K562 (cell line): Measurements from ENCODE around the gene MYO9A. TPM values are rescaled to one million over a fixed set of nuclear protein-coding genes. Genes with fewer than 3 reads are reported as not detected.

Source experiments
- ATAC-seq: fragments of 200-7000 bp; cut with Tn5 transposase; 3 replicates; pipeline ENCODE4 v1.9.1; 2020; ENCODE audit warnings: moderate library complexity
- BruUV-seq: library from RNA; stranded (reverse); fragments of 400-500 nt; replicated peaks from 2 replicates; lab custom pipeline; 2021; lab: Mats Ljungman, UMichigan
- CTCF ChIA-PET: fragments of 300-600 bp; formaldehyde crosslinking; extraction: SDS; loops from one replicate; lab custom pipeline; 2021; ENCODE audit warnings: low intra/inter-chr PET ratio; lab: Yijun Ruan, JAX
- POLR2A ChIA-PET: fragments of 300-600, 350-650 bp; sonication (Branson Sonifier 250); formaldehyde crosslinking; extraction: SDS; loops from one replicate; lab custom pipeline; 2021; ENCODE audit warnings: antibody characterized with exemption, inconsistent platforms; lab: Yijun Ruan, JAX
- DNase-seq, 4 experiments: peaks; one replicate each; pipeline versions ENCODE4 v3.0.0 to v3.0.0-alpha.2; 2011 to 2018; ENCODE audit warnings: low spot score in 3 of 4, mixed read lengths in 3 of 4; ENCODE audit errors: extremely low read depth in 1 of 4
- FAIRE-seq: peaks from 2 replicates; lab custom pipeline; 2011; peaks lifted over from hg19 to GRCh38; lab: Jason Lieb, UNC
- H2AFZ ChIP-seq: 2 replicates; pipeline ENCODE4 v1.6.0; 2011; ENCODE audit warnings: low read depth, low read length, control low read depth, inconsistent platforms
- H3K27ac ChIP-seq: fragments of 200-600 bp; 3 replicates; pipeline ENCODE4 v1.8.0; 2011; ENCODE audit warnings: low read depth, mild to moderate bottlenecking, control low read depth, inconsistent platforms, low read length, moderate library complexity, mixed read lengths; ENCODE audit errors: extremely low read depth
- H3K27me3 ChIP-seq, 2 experiments: fragments of 300-600 bp in 1 of 2; 2 replicates in 1 of 2; 3 replicates in 1 of 2; pipeline versions ENCODE4 v1.6.0 to v1.8.0; 2011; ENCODE audit warnings: inconsistent platforms in 2 of 2, low read length in 2 of 2, mild to moderate bottlenecking in 1 of 2, mixed read lengths in 1 of 2, moderate library complexity in 1 of 2; ENCODE audit not compliant: control insufficient read depth in 2 of 2, insufficient read depth in 2 of 2
- H3K36me3 ChIP-seq: fragments of 300-600 bp; 3 replicates; pipeline ENCODE4 v1.8.0; 2011; ENCODE audit warnings: mild to moderate bottlenecking, low read length, inconsistent platforms; ENCODE audit not compliant: control insufficient read depth, insufficient read depth
- H3K4me1 ChIP-seq, 2 experiments: fragments of 200-600 bp in 1 of 2; replicated peaks in 1 of 2; 2 replicates in 1 of 2; 3 replicates in 1 of 2; pipeline versions ENCODE4 v1.5.1 to v1.8.0; 2011; ENCODE audit warnings: inconsistent platforms in 2 of 2, low read length in 2 of 2, mild to moderate bottlenecking in 1 of 2, mixed read lengths in 1 of 2, moderate library complexity in 1 of 2; ENCODE audit not compliant: control insufficient read depth in 2 of 2, insufficient read depth in 2 of 2
- H3K4me2 ChIP-seq: 2 replicates; pipeline ENCODE4 v1.6.1; 2011; ENCODE audit warnings: low read length, control low read depth, inconsistent platforms, mixed read lengths; ENCODE audit not compliant: insufficient read depth
- H3K4me3 ChIP-seq: fragments of 200-600 bp; sonication (generic), shearing (Covaris generic); 2 replicates; pipeline ENCODE4 v1.5.1; 2016; ENCODE audit warnings: control low read depth, inconsistent platforms
- H3K79me2 ChIP-seq: fragments of 200-600 bp; 3 replicates; pipeline ENCODE4 v1.8.0; 2011; ENCODE audit warnings: low read length, inconsistent platforms; ENCODE audit not compliant: control insufficient read depth, insufficient read depth
- H3K9ac ChIP-seq, 2 experiments: 2 replicates each; pipeline versions ENCODE4 v1.6.0 to v1.6.1; 2011; ENCODE audit warnings: low read depth in 2 of 2, low read length in 2 of 2, control low read depth in 1 of 2, inconsistent platforms in 1 of 2, mild to moderate bottlenecking in 1 of 2, mixed read lengths in 1 of 2; ENCODE audit not compliant: insufficient read depth in 1 of 2
- H3K9me1 ChIP-seq: one replicate; pipeline ENCODE4 v1.6.0; 2011; ENCODE audit warnings: inconsistent platforms, mild to moderate bottlenecking, low read length, moderate library complexity; ENCODE audit not compliant: control insufficient read depth, insufficient read depth
- H3K9me3 ChIP-seq: replicated peaks from 2 replicates; pipeline ENCODE4 v1.5.1; 2011; ENCODE audit warnings: low read depth, low read length, inconsistent platforms; ENCODE audit not compliant: control insufficient read depth, insufficient read depth
- H4K20me1 ChIP-seq: replicated peaks from 2 replicates; pipeline ENCODE4 v1.6.1; 2011; ENCODE audit warnings: low read length, inconsistent platforms, mixed read lengths; ENCODE audit not compliant: control insufficient read depth, insufficient read depth
- ARID2 ChIP-seq: fragments of 450-650 bp; IDR thresholded peaks from 2 replicates; pipeline ENCODE4 v1.6.1; 2017; ENCODE audit warnings: antibody characterized with exemption, mild to moderate bottlenecking
- BRF2 ChIP-seq: IDR thresholded peaks from 3 replicates; pipeline ENCODE4 v1.6.1; 2011; ENCODE audit warnings: borderline replicate concordance, mild to moderate bottlenecking; ENCODE audit not compliant: insufficient read length, insufficient read depth
- CREB3L1 ChIP-seq: fragments of 450-650 bp; IDR thresholded peaks from 2 replicates; pipeline ENCODE4 v1.6.1; 2014; ENCODE audit warnings: low read depth, mild to moderate bottlenecking, moderate library complexity, borderline replicate concordance
- CREBBP ChIP-seq: IDR thresholded peaks from one replicate; pipeline ENCODE4 v1.6.1; 2012; ENCODE audit warnings: low read depth, mild to moderate bottlenecking, control low read depth, inconsistent platforms, low read length
- E2F6 ChIP-seq, 2 experiments: IDR thresholded peaks; 2 replicates each; pipeline ENCODE4 v1.6.1; 2011; ENCODE audit warnings: borderline replicate concordance in 1 of 2, control low read depth in 1 of 2, low read depth in 1 of 2, low read length in 1 of 2, mild to moderate bottlenecking in 1 of 2, mixed read lengths in 1 of 2, moderate library complexity in 1 of 2; ENCODE audit not compliant: insufficient read depth in 1 of 2, insufficient read length in 1 of 2, poor library complexity in 1 of 2, severe bottlenecking in 1 of 2; ENCODE audit errors: extremely low read depth in 1 of 2
- TFAP4 ChIP-seq: sonication (generic); formaldehyde crosslinking; IDR thresholded peaks from 2 replicates; pipeline ENCODE4 v1.8.0; 2022; ENCODE audit warnings: missing genetic modification reagents, mild to moderate bottlenecking, moderate library complexity, borderline replicate concordance
- ZBED1 ChIP-seq: IDR thresholded peaks from 2 replicates; pipeline ENCODE4 v1.6.1; 2014
- ZNF551 ChIP-seq: fragments of 250-450 bp; sonication (Bioruptor Pico); IDR thresholded peaks from 2 replicates; pipeline ENCODE4 v1.5.0; 2021; ENCODE audit warnings: mild to moderate bottlenecking, moderate library complexity
- WGBS: fragments of 100-300 bp; shearing (Covaris generic); methylation state at CpG from one replicate; pipeline ENCODE4 v1.1.6; 2016; ENCODE audit warnings: low coverage, mixed read lengths; ENCODE audit not compliant: insufficient coverage; ENCODE audit errors: missing lambda C conversion rate; 5-methylcytosine and 5-hydroxymethylcytosine counted together
- in situ Hi-C: fragments of 300-500 bp; cut with MboI; formaldehyde crosslinking; loops from 4 replicates; pipeline ENCODE4 v1.15.0; 2018; ENCODE audit warnings: inconsistent platforms, mixed read lengths
- intact Hi-C: fragments of 100-400 bp; cut with micrococcal nuclease; formaldehyde crosslinking; loops from 2 replicates; pipeline ENCODE4 v1.14.2; 2022
- polyA plus RNA-seq, 8 experiments: library from polyadenylated mRNA; depleted of rRNA in 4 of 8; stranded (reverse) in 5 of 8; unstranded in 3 of 8; fragments of >200 nt; fragmentation: Nextera tagmentation in 2 of 8; fragmentation: Illumina TruSeq in 1 of 8; extraction: Ambion mirVana in 2 of 8; extraction: Trizol in 1 of 8; gene quantifications; 2 replicates each; pipeline versions ENCODE4 v1.2.1 to v1.2.3, GENCODE V29; 2011 to 2014; ENCODE audit warnings: inconsistent platforms in 1 of 8, missing spikeins in 1 of 8
- total RNA-seq, 7 experiments: library from RNA; depleted of rRNA in 6 of 7; stranded (reverse); fragments of >200 nt in 6 of 7; fragmentation: Illumina TruSeq in 2 of 7; extraction: Trizol in 2 of 7; gene quantifications; 2 replicates each; pipeline versions ENCODE4 v1.2.1 to v1.2.3, GENCODE V29; 2011 to 2021; ENCODE audit warnings: low replicate concordance in 1 of 7

Gene MYO9A
- total and polyA plus RNA-seq, 9 of the 15 experiments (the other 6 are each of a cell fraction or from before 2014, with no cell fraction given) = 1.9 to 15.4 (median 5.8) TPM

- TF ChIP-seq BRF2 = no peak
- no peak for TF ChIP-seq ZNF551 (CRISPR knock-in tag)
- no peak for TF ChIP-seq ARID2
These were observed 5.8 kb downstream of the MYO9A start (continued) for GRCh38 chr15:72112116-72112515.

- FAIRE-seq = no peak
- H3K79me2 ChIP-seq = peaks cover 3% of the 10 kb centered on the region; the same call in 2 of the 3 replicates
- intact Hi-C loops = no loop called here
These were observed 7.6 kb downstream of the MYO9A start for GRCh38 chr15:72110355-72110754.

More at GRCh38 chr15:72110355-72110754, 7.6 kb downstream of the MYO9A start:
- in situ Hi-C loops = no loop called here
- no peaks in the 10 kb centered on the region; a peak in 1 of 5 replicates for H3K4me1 ChIP-seq
- no peaks in the 10 kb centered on the region for H3K9me3 ChIP-seq
- H3K36me3 ChIP-seq = no peaks in the 10 kb centered on the region
- no peaks in the 10 kb centered on the region for H4K20me1 ChIP-seq
- no peak overlapping the region for H3K9ac ChIP-seq
- WGBS = 93% methylated on average over 2 of the region's 3 CpGs
- POLR2A ChIA-PET = no interaction called here
- no peaks in the 10 kb centered on the region for H3K9me1 ChIP-seq
- H3K4me3 ChIP-seq = no peak overlapping the region
- no peak for TF ChIP-seq CREBBP
- TF ChIP-seq CREB3L1 = no peak
- TF ChIP-seq ZBED1 = no peak
- TF ChIP-seq TFAP4 (CRISPR knock-in tag) = no peak
- TF ChIP-seq E2F6 (IDR thresholded peaks at IDR 0.05; ENCODE audit: borderline replicate concordance in 1 of 2, extremely low read depth in 1 of 2, insufficient read depth in 1 of 2, insufficient read length in 1 of 2, low read depth in 1 of 2, low read length in 1 of 2, poor library complexity in 1 of 2, severe bottlenecking in 1 of 2) = no peak
- TF ChIP-seq, all 486 proteins: peak for 0
- Histone ChIP-seq H3K4me2 (no peak overlapping the region), H2AFZ (no peak overlapping the region), H3K27me3 (no peaks in the 10 kb centered on the region), H3K27ac (no peak overlapping the region)
- BruUV-seq = no TSS peak
- CTCF ChIA-PET = no interaction called here
- no peak for DNase-seq
- ATAC-seq = no peak
